ENCODE results near the gene CHST12. TPM values are rescaled to one million over a fixed set of nuclear protein-coding genes. Genes with fewer than 3 reads are reported as not detected.
A peak's percentile ranks its signal among the peaks of the same experiment; 100 is the strongest.

The CHST12 gene
- total RNA-seq, 1 donor from 2014 or later: 18.5 TPM

DNA sequence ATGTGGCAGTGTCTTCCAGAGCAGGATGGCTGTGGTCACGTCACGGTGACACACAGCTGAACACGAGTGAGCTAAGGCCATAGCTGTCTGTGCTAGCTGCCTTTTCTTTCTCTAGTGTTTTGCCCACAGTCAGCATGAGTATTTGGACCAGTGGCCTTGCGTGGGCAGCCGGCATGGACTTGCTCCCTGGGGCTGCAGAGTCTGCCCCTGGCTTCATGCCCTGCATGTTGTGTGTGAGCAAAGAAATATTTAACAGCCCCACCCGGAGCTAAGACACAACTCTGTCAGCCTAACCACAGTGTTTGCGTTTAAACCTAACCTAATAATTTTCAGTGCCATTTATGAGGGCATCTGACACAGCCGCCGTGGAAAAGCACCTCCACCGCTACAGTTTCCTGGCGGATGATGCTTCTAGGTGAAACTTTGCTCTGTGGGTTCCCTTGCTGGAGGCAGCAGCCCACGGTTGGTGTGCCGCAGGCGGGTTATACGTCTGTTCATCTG is 14.6 kb downstream of the CHST12 start:
- Histone ChIP-seq H3K4me1 (ENCODE audit: insufficient read depth, low read length) (peaks cover 11% of the 10 kb centered on the region), H3K27me3 (ENCODE audit: insufficient read depth, low read length) (no peaks in the 10 kb centered on the region), H4K20me1 (ENCODE audit: insufficient read depth, low read length) (peaks cover 39% of the 10 kb centered on the region), H3K36me3 (ENCODE audit: insufficient read depth, low read length) (no peaks in the 10 kb centered on the region), H3K79me2 (ENCODE audit: insufficient read depth, low read length) (peaks cover 9% of the 10 kb centered on the region), H2AFZ (ENCODE audit: low read depth, low read length) (no peak overlapping the region), H3K9me3 (ENCODE audit: insufficient read depth, low read depth, low read length) (no peaks in the 10 kb centered on the region), H3K27ac (ENCODE audit: low read depth, low read length) (no peak overlapping the region), H3K4me2 (ENCODE audit: low read length) (peak overlapping the region; percentile 26), H3K9ac (ENCODE audit: low read length) (no peak overlapping the region), H3K4me3 (ENCODE audit: insufficient read depth, low read depth, low read length) (no peak overlapping the region)
- DNase-seq (ENCODE audit: low read depth) (peak; percentile 44), FAIRE-seq (no peak)
- Mint-ChIP-seq H3K9me3 (ENCODE audit: unreplicated experiment) (no peaks in the 10 kb centered on the region), H3K4me3 (ENCODE audit: unreplicated experiment) (no peak overlapping the region), H3K4me1 (ENCODE audit: low read depth, unreplicated experiment) (peaks cover 6% of the 10 kb centered on the region), H3K27me3 (ENCODE audit: low read depth, unreplicated experiment) (no peaks in the 10 kb centered on the region), H3K36me3 (ENCODE audit: low read depth, unreplicated experiment) (peaks cover 2% of the 10 kb centered on the region), H3K27ac (ENCODE audit: unreplicated experiment) (no peak overlapping the region)
- TF ChIP-seq EZH2 (IDR thresholded peaks at IDR 0.05; ENCODE audit: insufficient read depth, low read length): no peak
- TF ChIP-seq, protein P1, sequence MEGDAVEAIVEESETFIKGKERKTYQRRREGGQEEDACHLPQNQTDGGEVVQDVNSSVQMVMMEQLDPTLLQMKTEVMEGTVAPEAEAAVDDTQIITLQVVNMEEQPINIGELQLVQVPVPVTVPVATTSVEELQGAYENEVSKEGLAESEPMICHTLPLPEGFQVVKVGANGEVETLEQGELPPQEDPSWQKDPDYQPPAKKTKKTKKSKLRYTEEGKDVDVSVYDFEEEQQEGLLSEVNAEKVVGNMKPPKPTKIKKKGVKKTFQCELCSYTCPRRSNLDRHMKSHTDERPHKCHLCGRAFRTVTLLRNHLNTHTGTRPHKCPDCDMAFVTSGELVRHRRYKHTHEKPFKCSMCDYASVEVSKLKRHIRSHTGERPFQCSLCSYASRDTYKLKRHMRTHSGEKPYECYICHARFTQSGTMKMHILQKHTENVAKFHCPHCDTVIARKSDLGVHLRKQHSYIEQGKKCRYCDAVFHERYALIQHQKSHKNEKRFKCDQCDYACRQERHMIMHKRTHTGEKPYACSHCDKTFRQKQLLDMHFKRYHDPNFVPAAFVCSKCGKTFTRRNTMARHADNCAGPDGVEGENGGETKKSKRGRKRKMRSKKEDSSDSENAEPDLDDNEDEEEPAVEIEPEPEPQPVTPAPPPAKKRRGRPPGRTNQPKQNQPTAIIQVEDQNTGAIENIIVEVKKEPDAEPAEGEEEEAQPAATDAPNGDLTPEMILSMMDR (IDR thresholded peaks at IDR 0.05; ENCODE audit: insufficient read depth, low read depth, low read length): no peak

DNA sequence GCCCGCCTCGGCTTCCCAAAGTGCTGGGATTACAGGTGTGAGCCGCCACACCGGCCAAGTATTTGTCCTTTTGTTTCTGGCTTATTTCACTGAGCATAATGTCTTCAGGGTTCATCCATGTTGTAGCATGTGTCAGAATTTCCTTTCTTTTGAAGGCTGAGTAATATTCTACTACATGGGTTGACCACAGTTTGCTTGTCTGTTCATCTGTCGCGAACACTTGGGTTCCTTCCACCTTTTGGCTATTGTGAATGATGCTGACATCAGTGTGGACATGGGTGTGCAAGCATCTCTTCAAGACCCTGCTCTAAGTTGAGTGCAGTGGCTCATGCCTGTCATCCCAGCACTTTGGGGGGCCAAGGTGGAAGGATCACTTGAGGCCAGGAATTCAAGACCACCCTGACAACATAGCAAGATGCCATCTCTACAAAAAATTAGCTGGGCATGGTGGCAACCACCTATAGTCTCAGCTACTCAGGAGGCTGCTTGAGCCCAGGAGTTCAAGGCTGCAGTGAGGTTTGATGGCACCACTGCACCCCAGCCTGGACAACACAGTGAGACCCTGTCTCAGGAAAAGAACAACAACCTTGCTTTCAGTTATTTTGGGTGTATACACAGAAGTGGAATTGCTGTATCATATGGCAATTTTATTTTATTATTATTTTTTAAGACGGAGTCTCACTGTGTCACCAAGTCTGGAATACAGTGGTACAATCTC is 17.0 kb downstream of the CHST12 start:
- H3K9me3 ChIP-seq (ENCODE audit: insufficient read depth, low read depth, low read length): no peaks in the 10 kb centered on the region
- TF ChIP-seq, protein P1 (IDR thresholded peaks at IDR 0.05; ENCODE audit: insufficient read depth, low read depth, low read length): no peak
- no peak for TF ChIP-seq EZH2 (IDR thresholded peaks at IDR 0.05; ENCODE audit: insufficient read depth, low read length)
- no peak overlapping the region for H3K4me3 ChIP-seq (ENCODE audit: insufficient read depth, low read depth, low read length)
- H3K27ac Mint-ChIP-seq (ENCODE audit: unreplicated experiment): no peak overlapping the region
- peaks cover 2% of the 10 kb centered on the region for H3K36me3 Mint-ChIP-seq (ENCODE audit: low read depth, unreplicated experiment)
- DNase-seq (ENCODE audit: low read depth) (no peak), FAIRE-seq (no peak)
- no peaks in the 10 kb centered on the region for H3K27me3 Mint-ChIP-seq (ENCODE audit: low read depth, unreplicated experiment)
- H3K27me3 ChIP-seq (ENCODE audit: insufficient read depth, low read length): no peaks in the 10 kb centered on the region
- H3K4me1 ChIP-seq (ENCODE audit: insufficient read depth, low read length): peaks cover 7% of the 10 kb centered on the region
- no peak overlapping the region for H3K27ac ChIP-seq (ENCODE audit: low read depth, low read length)
- no peak overlapping the region for H3K9ac ChIP-seq (ENCODE audit: low read length)
- H3K36me3 ChIP-seq (ENCODE audit: insufficient read depth, low read length): no peaks in the 10 kb centered on the region
- H2AFZ ChIP-seq (ENCODE audit: low read depth, low read length): no peak overlapping the region
- no peaks in the 10 kb centered on the region for H3K9me3 Mint-ChIP-seq (ENCODE audit: unreplicated experiment)
- no peak overlapping the region for H3K4me2 ChIP-seq (ENCODE audit: low read length)
- no peak overlapping the region for H3K4me3 Mint-ChIP-seq (ENCODE audit: unreplicated experiment)
- H3K4me1 Mint-ChIP-seq (ENCODE audit: low read depth, unreplicated experiment): peaks cover 6% of the 10 kb centered on the region
- H4K20me1 ChIP-seq (ENCODE audit: insufficient read depth, low read length): peaks cover 32% of the 10 kb centered on the region
- H3K79me2 ChIP-seq (ENCODE audit: insufficient read depth, low read length): peaks cover 9% of the 10 kb centered on the region

DNA sequence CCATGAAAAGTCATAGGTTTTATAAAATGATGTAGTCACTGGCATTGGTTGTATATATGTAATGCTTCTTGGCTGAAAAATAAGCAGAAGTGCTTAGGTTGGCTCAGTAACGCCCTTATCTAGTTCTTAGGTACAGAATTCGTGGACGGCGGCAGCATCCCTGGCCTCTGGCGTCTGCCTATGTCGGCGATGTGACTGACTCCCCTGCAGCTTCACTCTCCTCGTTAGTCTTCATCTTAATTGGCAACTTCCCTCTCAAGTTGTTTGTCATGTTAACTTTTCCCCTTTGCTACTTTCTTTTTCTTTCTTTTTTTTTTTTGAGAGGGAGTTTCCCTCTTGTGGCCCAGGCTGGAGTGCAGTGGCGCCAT is 18.5 kb downstream of the CHST12 start:
- peaks cover 2% of the 10 kb centered on the region for H3K36me3 Mint-ChIP-seq (ENCODE audit: low read depth, unreplicated experiment)
- Histone ChIP-seq H3K4me3 (ENCODE audit: insufficient read depth, low read depth, low read length) (no peak overlapping the region), H3K36me3 (ENCODE audit: insufficient read depth, low read length) (no peaks in the 10 kb centered on the region), H3K9me3 (ENCODE audit: insufficient read depth, low read depth, low read length) (no peaks in the 10 kb centered on the region), H3K4me2 (ENCODE audit: low read length) (no peak overlapping the region), H3K27ac (ENCODE audit: low read depth, low read length) (no peak overlapping the region), H3K9ac (ENCODE audit: low read length) (no peak overlapping the region), H3K79me2 (ENCODE audit: insufficient read depth, low read length) (peaks cover under 1% of the 10 kb centered on the region), H2AFZ (ENCODE audit: low read depth, low read length) (no peak overlapping the region), H3K4me1 (ENCODE audit: insufficient read depth, low read length) (peaks cover 7% of the 10 kb centered on the region), H3K27me3 (ENCODE audit: insufficient read depth, low read length) (no peaks in the 10 kb centered on the region), H4K20me1 (ENCODE audit: insufficient read depth, low read length) (peaks cover 30% of the 10 kb centered on the region)
- H3K4me1 Mint-ChIP-seq (ENCODE audit: low read depth, unreplicated experiment): peaks cover 7% of the 10 kb centered on the region
- H3K27ac Mint-ChIP-seq (ENCODE audit: unreplicated experiment): no peak overlapping the region
- TF ChIP-seq, protein P1 (IDR thresholded peaks at IDR 0.05; ENCODE audit: insufficient read depth, low read depth, low read length): no peak
- no peak for TF ChIP-seq EZH2 (IDR thresholded peaks at IDR 0.05; ENCODE audit: insufficient read depth, low read length)
- H3K27me3 Mint-ChIP-seq (ENCODE audit: low read depth, unreplicated experiment): no peaks in the 10 kb centered on the region
- no peak for DNase-seq (ENCODE audit: low read depth)
- H3K9me3 Mint-ChIP-seq (ENCODE audit: unreplicated experiment): peaks cover 2% of the 10 kb centered on the region
- no peak for FAIRE-seq
- H3K4me3 Mint-ChIP-seq (ENCODE audit: unreplicated experiment): no peak overlapping the region

All from astrocyte (in vitro differentiated cells and primary cell).